ENCODE data around the gene FOXP1.
A peak's percentile ranks its signal among the peaks of the same experiment; 100 is the strongest.

The FOXP1 gene

DNA sequence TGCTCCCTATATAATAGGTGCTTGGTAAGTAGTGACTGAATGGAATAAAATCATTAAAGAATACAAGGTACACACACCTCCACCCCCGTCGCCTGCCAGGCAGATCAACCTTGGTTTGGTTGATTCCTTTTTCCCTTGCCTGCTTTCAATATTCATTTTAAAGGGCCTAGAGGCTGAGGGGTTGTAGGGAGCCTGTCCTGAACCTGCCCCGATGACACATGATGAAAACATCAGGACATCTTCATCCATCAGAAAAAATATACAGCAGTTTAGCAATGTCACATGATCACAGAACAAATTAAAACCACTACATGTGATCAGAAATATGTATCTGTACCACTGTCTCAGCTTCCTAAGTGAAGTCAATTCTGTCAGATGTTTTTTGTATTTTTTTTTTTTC lies 588.9 kb downstream of the FOXP1 start:
- Mint-ChIP-seq H3K27me3 (ENCODE audit: low read depth) (no peaks in the 10 kb centered on the region), H3K4me1 (peaks cover 19% of the 10 kb centered on the region), H3K4me3 (no peak overlapping the region), H3K36me3 (ENCODE audit: low read depth) (peaks cover 63% of the 10 kb centered on the region), H3K9me3 (no peaks in the 10 kb centered on the region), H3K27ac (no peak overlapping the region)
- TF ChIP-seq, protein P1, sequence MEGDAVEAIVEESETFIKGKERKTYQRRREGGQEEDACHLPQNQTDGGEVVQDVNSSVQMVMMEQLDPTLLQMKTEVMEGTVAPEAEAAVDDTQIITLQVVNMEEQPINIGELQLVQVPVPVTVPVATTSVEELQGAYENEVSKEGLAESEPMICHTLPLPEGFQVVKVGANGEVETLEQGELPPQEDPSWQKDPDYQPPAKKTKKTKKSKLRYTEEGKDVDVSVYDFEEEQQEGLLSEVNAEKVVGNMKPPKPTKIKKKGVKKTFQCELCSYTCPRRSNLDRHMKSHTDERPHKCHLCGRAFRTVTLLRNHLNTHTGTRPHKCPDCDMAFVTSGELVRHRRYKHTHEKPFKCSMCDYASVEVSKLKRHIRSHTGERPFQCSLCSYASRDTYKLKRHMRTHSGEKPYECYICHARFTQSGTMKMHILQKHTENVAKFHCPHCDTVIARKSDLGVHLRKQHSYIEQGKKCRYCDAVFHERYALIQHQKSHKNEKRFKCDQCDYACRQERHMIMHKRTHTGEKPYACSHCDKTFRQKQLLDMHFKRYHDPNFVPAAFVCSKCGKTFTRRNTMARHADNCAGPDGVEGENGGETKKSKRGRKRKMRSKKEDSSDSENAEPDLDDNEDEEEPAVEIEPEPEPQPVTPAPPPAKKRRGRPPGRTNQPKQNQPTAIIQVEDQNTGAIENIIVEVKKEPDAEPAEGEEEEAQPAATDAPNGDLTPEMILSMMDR (IDR thresholded peaks at IDR 0.05; ENCODE audit: unreplicated experiment in 3 of 3), result no peak

DNA sequence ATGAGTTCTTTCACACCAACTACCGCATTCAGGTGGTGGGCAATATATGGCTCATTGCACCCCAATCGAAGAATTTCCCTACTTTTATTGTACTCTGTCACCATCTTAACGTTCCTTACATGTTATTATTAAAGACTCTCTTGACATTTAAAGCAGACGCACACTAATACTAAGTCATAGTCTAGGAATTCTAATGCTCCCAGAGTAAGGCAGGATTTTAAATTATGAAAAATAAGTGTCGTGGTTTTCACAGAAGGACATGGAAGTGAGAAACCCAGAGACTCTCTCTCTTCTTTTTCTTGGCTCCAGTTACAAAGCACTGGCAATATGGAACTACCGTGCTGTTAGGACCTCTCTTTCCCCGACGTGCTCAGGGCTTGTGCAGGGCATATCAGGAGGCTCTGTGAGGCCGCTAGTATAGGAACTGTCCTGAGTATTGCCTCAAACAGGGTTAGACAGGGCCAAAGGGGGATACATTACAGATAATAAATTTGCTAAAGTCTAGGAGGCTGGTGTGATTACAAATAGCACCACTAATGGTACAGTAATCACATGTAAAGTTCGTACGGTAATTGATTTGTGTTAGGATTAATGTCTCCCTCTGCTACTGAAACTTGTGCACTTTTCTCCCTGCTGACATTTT lies 590.8 kb downstream of the FOXP1 start:
- H3K36me3 Mint-ChIP-seq (ENCODE audit: low read depth), result peaks cover 61% of the 10 kb centered on the region
- H3K27me3 Mint-ChIP-seq (ENCODE audit: low read depth), result no peaks in the 10 kb centered on the region
- peaks cover 19% of the 10 kb centered on the region for H3K4me1 Mint-ChIP-seq
- H3K9me3 Mint-ChIP-seq, result no peaks in the 10 kb centered on the region
- H3K4me3 Mint-ChIP-seq, result no peak overlapping the region
- H3K27ac Mint-ChIP-seq, result peak overlapping the region in 1 of 3 experiments; percentile 13
- TF ChIP-seq, protein P1 (IDR thresholded peaks at IDR 0.05; ENCODE audit: unreplicated experiment in 3 of 3), result no peak

DNA sequence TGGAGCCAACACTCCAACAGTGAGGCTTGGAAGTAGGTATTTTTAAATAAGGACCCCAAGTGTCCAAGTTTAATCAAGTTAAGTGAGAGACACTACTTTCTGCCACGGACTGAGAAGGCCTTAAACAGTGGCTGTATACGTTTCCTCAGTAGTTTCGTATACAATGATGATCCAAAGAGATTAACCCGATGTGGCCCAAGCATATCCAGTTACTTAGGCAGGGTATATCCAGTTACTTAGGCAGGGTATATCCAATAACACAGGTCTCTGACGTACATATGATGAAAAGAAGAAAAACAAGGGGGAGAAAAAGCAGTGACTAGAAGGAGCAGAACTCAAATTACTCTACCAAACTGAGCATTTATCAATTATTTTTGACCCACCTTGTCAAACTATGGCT lies 591.4 kb downstream of the FOXP1 start:
- TF ChIP-seq, protein P1 (IDR thresholded peaks at IDR 0.05; ENCODE audit: unreplicated experiment in 3 of 3), result no peak
- peaks cover 25% of the 10 kb centered on the region for H3K4me1 Mint-ChIP-seq
- no peaks in the 10 kb centered on the region for H3K9me3 Mint-ChIP-seq
- H3K4me3 Mint-ChIP-seq, result no peak overlapping the region
- H3K27ac Mint-ChIP-seq, result no peak overlapping the region
- H3K36me3 Mint-ChIP-seq (ENCODE audit: low read depth), result peaks cover 63% of the 10 kb centered on the region
- no peaks in the 10 kb centered on the region for H3K27me3 Mint-ChIP-seq (ENCODE audit: low read depth)

GRCh38 chr3:70990723-70991122 lies 592.8 kb downstream of the FOXP1 start:
- TF ChIP-seq, protein P1 (IDR thresholded peaks at IDR 0.05; ENCODE audit: unreplicated experiment in 3 of 3), result no peak
- Mint-ChIP-seq H3K9me3 (no peaks in the 10 kb centered on the region), H3K4me3 (no peak overlapping the region), H3K27ac (no peak overlapping the region), H3K4me1 (peaks cover 37% of the 10 kb centered on the region), H3K27me3 (ENCODE audit: low read depth) (no peaks in the 10 kb centered on the region), H3K36me3 (ENCODE audit: low read depth) (peaks cover 66% of the 10 kb centered on the region)

- H3K4me3 Mint-ChIP-seq, result no peak overlapping the region
Measured at GRCh38 chr3:70990185-70990584, 593.3 kb downstream of the FOXP1 start.

More at GRCh38 chr3:70990185-70990584, 593.3 kb downstream of the FOXP1 start:
- Mint-ChIP-seq H3K27me3 (ENCODE audit: low read depth) (no peaks in the 10 kb centered on the region), H3K4me1 (peaks cover 37% of the 10 kb centered on the region), H3K27ac (no peak overlapping the region), H3K36me3 (ENCODE audit: low read depth) (peaks cover 67% of the 10 kb centered on the region), H3K9me3 (no peaks in the 10 kb centered on the region)
- TF ChIP-seq, protein P1 (IDR thresholded peaks at IDR 0.05; ENCODE audit: unreplicated experiment in 3 of 3), result no peak
